Stimulated activated CD4-positive, alpha-beta T cell treated with anti-CD3 and anti-CD28 coated beads, TNF-alpha, amount 100 ng/mL, for 4 hours (primary cell): ENCODE data around the gene IFIT2.
"Not testable (repeated sequence)": the region's sequence is repeated elsewhere in the genome, so short reads cannot be mapped to it uniquely, and the experiment has no call there.

Experiments used
- DNase-seq, 3 experiments: peaks; one replicate each; pipeline ENCODE4 v3.0.0-alpha.2; 2020; ENCODE audit warnings: low read depth in 3 of 3

The IFIT2 gene

DNA sequence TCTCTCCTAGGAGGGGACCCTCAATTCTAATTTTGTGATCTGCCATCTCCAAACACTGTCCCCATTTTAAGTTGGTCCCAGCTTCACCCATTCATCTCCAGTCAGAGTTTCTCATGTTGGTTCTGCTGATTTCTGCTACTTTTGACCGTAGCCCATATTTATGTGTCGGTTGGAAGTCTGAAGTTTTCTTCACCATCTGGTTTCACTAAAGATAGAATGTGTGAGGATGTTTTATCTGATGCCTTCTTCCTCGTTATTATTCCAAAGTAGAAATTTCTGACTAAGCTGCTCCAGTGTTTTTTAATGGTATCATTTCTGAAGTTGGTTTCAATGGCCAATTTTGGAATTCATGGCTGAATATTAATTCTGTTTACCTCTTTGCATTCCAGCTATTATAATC, 21.3 kb upstream of the IFIT2 start:
- no peak for DNase-seq

DNA sequence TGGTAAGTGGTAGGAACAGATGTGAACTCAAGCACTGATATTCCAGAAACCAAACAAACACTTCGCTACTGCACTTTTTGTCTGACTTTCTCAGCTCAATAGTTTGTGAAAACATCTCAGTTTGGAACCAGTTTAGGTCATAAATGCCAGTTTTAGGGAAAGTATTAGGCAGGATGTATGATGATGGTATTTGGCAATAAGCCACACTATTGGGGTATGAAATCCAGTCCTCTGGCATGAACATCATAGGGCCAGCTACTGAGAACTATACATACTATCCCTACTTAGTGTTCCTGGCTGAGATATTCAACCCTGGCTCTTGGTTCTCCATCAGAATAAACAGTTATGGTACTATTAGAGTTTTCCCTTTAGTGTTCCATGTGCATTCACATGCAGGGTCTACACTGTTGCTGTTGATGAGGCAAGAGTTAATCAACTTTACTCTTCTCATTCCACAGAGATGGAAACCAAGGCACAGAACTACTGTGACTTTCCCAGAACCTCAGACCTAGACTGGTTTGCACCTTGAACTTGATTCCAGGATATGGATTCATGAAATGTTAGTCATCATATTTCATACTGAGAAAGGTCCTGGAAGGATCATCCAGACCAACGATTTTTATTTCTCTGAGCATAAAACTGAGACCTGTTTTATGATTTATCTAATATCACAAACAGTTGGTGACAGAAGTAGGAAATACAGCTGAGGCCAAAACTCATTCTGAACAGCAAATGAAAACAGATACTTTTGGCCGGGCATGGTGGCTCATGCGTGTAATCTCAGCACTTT, 20.0 kb upstream of the IFIT2 start:
- DNase-seq: no peak

DNA sequence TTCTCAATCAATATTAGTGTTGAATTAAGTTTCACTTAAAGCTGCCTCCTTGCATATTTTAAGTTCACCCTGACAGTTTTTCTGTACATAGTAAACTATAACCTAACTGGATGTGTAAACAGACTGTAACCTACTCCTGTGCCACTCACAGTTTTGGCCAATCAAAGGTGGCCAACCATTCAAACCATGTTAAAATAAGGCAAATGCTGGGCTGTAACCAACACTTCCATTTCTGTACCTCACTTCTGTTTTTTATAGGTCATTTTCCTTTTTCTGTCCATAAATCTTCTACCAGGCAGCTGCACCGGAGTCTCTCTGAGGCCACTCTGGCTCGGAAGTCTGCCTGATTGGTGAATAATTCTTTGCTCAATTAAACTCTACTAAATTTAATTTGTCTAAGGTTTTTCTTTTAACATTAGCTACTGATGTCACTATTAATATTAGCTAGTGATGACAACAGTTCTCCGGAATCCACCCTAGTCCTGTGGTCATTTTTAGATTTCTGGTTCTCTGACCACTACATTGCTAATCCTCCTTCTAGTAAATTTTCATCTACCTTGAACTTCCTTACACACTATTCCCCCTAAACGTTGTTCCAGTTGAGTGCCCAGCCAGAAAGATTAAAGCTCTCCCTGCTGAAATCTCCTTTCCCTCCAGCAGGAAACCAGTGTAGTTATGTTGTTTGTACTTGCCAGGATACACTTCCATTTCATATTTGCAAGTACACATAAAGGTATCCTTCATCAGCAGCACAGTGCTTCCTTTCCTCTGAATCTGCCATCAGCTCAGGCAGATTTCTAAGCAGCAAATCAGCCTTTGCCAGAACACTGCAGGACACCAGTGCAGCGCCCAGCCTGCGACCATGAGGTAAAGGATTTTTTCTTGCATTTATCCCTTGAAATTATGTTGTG, 18.6 kb upstream of the IFIT2 start:
- no peak for DNase-seq

DNA sequence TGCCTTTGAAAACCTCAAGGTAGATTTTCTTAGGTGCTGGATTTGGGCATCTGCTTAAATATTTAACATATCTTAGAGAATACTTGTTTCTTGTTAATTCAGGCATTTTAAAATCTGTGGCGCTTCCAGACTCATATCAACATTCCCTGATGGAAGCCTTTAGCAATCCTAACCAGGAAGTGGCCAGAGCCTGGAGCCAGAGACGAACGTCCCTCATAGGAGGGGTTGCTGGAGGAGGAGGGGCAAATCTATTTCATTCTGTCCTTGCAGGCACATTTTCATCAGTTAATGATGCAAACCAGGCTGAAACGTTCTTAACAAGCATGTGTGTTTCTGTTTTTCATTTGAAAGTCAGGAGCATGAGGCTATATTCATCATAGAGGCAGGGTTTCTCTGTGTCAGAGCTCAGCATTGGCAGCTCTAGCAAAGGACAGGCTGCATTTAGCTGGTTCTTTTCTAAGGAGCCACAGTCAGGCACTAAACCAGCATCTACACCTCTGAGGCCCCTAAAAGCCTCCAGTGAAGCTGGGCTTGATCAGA, 17.8 kb upstream of the IFIT2 start:
- no peak for DNase-seq

DNA sequence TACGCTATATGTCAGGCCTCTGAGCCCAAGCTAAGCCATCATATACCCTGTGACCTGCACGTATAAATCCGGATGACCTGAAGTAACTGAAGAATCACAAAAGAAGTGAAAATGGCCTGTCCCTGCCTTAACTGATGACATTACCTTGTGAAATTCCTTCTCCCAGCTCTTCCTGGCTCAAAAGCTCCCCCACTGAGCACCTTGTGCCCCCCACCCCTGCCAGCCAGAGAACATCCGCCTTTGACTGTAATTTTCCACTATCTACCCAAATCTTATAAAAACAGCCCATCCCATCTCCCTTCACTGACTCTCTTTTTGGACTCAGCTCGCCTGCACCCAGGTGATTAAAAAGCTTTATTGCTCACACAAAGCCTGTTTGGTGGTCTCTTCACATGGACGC, 17.1 kb upstream of the IFIT2 start:
- not testable (repeated sequence) for DNase-seq

DNA sequence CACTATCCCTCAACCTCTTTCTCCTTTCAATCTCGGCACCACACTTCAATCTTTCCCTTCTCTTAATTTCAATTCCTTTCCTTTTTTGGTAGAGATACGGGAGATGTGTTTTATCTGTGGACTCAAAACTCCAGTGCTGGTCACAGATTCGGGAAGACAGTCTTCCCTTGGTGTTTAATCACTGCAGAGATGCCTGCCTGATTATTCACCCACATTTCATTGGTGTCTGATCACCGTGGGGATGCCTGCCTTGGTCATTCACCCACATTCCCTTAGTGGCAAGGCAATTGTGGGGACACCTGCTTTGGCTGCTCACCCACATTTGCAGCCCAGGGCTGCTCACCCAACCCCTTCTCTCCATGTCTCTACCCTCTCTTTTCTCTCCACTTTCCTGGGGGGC, 16.5 kb upstream of the IFIT2 start:
- DNase-seq: not testable (repeated sequence)

DNA sequence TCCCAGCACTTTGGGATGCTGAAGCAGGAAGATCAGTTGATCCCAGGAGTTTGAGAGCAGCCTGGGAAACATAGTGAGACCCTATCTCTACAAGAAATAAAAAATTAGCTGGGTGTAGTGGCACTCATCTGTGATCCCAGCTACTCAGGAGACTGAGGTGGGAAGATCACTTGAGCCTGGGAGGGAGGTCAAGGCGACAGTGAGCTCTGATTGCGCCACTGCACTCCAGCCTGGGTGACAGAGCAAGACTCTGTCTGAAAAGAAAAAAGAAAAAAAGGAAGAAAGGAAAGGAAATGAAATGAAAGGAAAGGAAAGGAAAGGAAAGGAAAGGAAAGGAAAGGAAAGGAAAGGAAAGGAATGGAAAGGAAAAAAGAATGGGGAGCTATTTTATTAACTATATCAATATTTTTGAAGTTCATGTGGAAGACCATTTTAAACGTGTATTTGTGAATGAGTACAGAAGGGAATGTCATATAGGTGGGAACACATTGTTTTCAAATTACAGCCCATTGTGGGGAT, 7.1 kb upstream of the IFIT2 start:
- DNase-seq: no peak

DNA sequence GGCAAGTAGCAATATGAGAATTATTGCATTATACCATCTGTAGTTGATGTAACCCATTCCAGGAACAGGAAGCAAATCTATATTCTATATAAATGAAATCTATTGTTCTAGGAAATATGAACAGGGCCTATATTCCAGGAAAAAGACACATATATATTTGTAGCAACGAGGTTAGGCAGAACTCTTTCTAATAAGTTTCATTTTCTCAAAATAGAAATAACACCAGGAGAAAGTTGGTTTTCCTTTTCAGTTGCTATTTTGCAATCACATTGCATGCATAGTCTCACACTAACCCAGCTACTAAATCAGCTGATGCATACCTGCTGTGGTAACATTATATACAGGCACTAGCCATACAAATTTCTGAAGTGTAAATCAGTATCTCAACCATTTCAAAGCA, 6.2 kb upstream of the IFIT2 start:
- no peak for DNase-seq

DNA sequence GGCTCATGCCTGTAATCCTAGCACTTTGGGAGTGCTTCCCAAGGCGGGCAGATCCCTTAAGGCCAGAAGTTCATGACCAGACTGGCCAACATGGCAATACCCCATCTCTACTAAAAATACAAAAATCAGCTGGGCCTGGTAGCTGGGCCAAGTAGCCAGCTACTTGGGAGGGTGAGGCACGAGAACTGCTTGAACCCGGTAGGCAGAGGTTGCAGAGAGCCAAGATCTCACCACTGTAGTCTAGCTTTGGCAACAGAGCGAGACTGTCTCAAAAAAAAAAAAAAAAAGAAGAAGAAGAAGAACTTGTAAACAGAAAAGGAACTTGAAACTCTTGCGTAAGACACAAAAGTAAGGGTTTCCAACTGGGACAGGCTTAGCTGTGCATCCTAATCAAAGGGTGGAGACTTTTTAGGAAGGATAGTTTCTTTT, 5.6 kb upstream of the IFIT2 start:
- DNase-seq: no peak

DNA sequence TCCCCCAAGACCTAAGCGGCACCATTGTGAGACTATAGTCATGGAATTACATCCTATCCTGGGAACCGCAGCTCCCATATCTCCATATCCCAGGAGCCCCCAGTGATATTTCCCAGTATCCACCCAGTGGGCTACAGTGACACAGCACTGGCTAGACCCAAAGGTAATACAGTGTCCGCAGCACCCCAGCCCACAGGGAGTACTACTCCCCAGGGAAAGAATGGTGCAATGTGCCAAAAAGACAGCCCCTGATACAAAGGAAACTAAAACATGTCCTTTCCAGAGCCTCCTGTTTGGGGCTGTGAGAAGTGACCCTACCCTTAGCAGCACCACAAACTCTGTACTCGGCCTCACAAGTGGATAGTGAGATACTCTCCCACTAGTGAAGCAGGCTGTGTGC, 4.5 kb upstream of the IFIT2 start:
- no peak for DNase-seq

DNA sequence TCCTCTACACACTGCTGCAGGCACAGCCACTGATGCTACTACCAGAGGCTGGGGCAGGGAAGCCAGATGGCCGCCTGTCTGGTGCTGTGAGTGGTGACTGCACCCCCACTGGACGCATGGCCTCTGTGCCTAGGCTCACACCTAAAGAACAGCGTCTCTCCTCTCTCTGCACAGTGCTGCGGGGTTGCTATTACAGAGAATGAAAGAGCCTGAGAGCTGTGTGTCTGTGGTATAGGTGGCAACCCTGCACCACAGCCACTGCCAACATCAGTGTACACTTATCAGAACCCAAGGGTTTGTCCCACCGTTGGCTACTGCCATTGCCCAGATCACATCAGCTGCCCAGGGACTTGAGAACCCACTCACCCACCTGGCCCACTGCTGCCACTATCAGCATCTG, 4.1 kb upstream of the IFIT2 start:
- no peak for DNase-seq

DNA sequence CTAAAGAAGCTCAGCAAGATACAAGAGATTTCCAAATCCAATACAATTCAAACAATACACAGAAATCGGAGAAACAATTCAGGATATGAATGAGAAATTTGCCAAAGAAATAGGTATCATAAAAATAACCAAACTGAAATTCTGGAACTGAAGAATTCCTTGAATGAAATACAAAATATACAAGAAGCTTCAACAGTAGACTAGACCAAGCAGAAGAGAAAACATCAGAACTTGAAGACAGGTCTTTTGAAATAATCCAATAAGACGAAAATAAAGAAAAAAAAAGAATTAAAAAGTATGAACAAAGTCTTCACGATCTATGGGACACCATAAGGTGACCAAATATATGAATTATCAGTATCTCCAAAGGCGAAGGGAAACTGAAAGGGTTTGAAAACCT, 2.8 kb upstream of the IFIT2 start:
- DNase-seq: no peak

DNA sequence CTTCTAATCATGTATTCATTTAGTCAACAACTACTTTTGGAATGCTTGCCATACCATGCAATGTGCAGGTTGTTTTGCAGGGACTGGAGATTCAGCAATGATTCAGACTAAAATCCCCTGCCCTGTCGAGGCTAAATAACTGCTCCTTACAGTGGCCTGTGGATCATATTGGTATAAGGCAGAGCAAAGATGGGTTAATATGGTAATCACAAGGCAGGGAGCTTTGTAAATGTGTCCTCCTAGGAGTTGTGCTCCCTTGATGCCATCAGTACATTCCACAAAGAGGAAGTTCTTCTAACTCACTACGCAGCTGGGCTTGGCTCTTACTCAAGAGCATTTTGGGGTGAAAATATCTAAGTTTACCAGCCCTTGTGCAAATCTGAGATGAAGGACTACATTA, 614 bp upstream of the IFIT2 start:
- DNase-seq: no peak

DNA sequence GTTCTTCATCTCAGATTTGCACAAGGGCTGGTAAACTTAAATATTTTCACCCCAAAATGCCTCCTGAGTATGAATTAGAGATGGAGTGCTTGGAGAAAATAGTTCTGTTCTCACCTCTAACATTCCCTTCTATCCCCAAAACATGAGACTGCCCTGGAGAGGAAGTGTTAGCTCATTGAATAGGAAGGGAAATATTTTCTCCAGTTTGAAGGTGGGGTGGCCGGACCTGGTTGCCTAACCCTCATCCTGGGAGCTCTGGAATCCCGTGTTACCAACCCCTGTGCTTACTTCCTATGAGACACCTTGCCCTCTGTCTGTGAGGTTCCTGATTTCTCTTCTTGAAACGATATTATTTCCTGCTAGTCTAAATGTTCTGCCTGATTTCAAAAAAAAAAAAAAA, 779 bp downstream of the IFIT2 start:
- no peak for DNase-seq

DNA sequence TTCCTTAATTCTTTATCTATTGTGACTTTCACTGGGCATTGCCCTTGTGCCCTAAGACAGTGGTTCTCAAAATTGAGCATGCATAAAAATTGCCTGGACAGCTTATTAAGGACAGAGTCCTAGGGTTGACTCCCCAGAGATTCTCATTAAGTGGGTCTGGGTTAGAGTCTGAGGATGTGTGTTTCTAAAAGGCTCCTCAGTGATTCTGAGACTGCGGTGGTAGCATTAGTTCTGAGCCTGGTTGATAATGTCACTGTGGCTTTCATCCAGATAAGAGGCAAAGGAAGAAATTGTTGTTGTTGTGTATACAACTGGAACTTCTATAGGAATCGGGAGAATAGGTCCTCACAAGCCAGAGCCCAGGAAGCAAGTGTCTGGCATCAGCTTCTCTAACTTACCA, 1.3 kb downstream of the IFIT2 start:
- no peak for DNase-seq

DNA sequence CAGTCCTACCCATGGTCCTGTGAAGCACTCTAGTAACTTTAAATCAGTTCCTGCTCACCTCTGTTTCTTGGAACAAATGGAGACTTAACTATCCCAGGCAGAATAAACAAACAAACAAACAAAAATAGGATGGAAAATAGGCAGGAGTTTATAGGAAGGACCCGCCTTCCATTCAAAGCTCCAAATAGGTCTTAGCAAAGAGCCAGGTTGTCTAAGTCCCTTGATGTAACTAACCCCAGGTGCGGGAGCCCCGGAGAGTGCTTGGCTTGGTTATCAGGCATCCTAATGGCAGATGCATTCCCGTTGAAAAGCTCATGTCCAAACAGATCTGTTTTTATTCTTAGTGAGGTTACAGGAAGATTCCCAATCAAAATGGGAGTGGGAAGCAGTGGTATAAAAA, 2.2 kb downstream of the IFIT2 start:
- no peak for DNase-seq

DNA sequence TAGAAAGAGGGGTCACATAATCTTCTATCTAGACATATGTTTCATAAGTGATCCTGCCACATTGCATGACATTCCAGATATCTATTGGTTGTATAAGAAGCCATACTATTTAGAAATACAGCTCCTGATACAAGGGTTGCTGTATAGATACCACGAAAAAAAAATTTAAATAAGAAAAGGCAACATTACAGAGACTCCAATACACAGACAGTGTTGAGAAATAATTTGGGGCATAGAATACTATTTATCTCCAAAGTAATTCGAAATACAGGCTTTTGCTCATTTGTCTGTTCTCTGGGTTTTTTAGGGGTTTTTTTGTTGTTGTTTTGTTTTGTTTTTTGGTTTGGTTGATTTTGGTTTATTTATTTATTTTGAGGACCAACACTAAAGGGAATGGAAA, 2.6 kb downstream of the IFIT2 start:
- DNase-seq: no peak

DNA sequence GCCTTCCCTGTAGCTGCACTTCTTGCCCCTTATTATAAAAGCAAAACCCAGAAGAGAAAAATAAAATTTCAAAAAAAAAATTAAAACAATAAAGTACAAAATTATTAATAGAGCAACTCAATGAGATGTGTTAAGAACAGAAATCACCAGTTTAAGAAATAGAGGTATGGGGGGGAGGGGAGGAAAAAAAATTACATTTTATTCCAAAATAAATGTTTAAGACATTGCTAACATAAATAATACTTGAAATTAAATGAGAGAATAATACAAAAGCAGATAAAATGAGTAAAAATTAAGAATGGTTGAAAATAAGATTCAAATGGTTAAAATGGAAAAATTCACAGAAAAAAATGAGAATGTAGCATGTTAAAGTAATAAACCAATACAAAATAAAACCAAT, 3.1 kb downstream of the IFIT2 start:
- no peak for DNase-seq

DNA sequence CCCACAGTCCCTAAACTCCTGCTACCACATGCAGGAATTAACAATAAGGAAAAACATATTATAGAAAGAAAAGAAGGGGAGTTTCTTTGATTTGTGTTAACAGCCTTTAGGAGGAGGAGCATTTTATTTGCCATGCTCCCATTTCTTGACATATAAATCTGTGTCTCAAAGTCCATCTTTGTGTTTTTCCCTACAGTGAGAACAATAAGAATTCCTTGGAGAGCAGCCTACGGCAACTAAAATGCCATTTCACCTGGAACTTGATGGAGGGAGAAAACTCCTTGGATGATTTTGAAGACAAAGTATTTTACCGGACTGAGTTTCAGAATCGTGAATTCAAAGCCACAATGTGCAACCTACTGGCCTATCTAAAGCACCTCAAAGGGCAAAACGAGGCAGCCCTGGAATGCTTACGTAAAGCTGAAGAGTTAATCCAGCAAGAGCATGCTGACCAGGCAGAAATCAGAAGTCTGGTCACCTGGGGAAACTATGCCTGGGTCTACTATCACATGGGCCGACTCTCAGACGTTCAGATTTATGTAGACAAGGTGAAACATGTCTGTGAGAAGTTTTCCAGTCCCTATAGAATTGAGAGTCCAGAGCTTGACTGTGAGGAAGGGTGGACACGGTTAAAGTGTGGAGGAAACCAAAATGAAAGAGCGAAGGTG, 4.1 kb downstream of the IFIT2 start:
- no peak for DNase-seq

DNA sequence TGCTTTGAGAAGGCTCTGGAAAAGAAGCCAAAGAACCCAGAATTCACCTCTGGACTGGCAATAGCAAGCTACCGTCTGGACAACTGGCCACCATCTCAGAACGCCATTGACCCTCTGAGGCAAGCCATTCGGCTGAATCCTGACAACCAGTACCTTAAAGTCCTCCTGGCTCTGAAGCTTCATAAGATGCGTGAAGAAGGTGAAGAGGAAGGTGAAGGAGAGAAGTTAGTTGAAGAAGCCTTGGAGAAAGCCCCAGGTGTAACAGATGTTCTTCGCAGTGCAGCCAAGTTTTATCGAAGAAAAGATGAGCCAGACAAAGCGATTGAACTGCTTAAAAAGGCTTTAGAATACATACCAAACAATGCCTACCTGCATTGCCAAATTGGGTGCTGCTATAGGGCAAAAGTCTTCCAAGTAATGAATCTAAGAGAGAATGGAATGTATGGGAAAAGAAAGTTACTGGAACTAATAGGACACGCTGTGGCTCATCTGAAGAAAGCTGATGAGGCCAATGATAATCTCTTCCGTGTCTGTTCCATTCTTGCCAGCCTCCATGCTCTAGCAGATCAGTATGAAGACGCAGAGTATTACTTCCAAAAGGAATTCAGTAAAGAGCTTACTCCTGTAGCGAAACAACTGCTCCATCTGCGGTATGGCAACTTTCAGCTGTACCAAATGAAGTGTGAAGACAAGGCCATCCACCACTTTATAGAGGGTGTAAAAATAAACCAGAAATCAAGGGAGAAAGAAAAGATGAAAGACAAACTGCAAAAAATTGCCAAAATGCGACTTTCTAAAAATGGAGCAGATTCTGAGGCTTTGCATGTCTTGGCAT, 4.8 kb downstream of the IFIT2 start:
- DNase-seq: no peak

DNA sequence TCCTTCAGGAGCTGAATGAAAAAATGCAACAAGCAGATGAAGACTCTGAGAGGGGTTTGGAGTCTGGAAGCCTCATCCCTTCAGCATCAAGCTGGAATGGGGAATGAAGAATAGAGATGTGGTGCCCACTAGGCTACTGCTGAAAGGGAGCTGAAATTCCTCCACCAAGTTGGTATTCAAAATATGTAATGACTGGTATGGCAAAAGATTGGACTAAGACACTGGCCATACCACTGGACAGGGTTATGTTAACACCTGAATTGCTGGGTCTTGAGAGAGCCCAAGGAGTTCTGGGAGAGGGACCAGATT, 5.4 kb downstream of the IFIT2 start:
- no peak for DNase-seq
